ENCODE results near the gene ALOX5AP. TPM values are rescaled to one million over a fixed set of nuclear protein-coding genes. Genes with fewer than 3 reads are reported as not detected.

The ALOX5AP gene
- total RNA-seq (2021; fragmentation: NEBNext Ultra II Directional; extraction: Animal tissue kit (Norgen Biotek cat#: 25700)), result not detected
- long read RNA-seq, result 0 reads

DNA sequence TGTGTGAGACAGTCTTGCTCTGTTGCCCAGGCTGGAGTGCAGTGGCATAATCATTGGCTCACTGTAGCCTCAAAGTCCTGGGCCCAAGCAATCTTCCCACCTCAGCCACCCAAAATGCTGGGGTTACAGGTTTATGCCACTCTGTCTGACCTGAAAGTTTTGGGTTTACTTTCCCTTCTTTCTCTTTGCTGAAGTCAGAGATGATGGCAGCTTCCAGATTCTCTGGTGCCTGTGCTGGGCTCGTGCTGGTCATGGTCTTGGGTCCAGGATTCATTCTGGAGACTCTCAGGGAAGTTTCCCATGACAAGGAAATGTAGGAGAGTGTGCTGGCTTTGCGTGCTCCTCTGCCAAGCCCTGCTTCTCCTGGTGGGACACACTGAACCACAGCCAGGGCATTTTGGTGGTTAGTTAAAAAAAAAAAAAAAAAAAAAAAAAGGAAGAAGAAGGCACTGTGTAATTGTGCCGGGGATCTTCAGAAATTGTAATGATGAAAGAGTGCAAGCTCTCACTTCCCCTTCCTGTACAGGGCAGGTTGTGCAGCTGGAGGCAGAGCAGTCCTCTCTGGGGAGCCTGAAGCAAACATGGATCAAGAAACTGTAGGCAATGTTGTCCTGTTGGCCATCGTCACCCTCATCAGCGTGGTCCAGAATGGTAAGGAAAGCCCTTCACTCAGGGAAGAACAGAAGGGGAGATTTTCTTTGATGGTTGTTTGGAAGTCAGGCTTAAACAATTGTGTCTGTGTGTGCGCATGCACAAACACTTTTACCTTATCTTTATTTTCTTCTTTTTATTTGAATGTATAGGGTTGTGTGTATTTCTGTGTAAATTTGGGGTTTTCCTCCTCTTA, at the start of gene ALOX5AP:
ALOX5AP (plus strand) TSS at position 519 of the 847 bp plus-strand sequence; CDS start at position 582, 63 bp downstream.
- Mint-ChIP-seq H3K36me3 (ENCODE audit: low read depth) (no peaks in the 10 kb centered on the region), H3K4me3 (no peak within 1 kb of the TSS), H3K27me3 (ENCODE audit: insufficient read depth) (peaks cover 16% of the 10 kb centered on the region), H3K9me3 (no peaks in the 10 kb centered on the region), H3K4me1 (ENCODE audit: low read depth) (peaks cover 21% of the 10 kb centered on the region), H3K27ac (no peak within 1 kb of the TSS)
- TF ChIP-seq CTCF (IDR thresholded peaks at IDR 0.05), result no peak
- no peak for DNase-seq

GRCh38 chr13:30685987-30686386, 49.4 kb upstream of the ALOX5AP start:
- H3K9me3 Mint-ChIP-seq, result no peaks in the 10 kb centered on the region; the same call in 1 of the 2 replicates
- no peak for DNase-seq
- no peak overlapping the region for H3K4me3 Mint-ChIP-seq
- H3K4me1 Mint-ChIP-seq (ENCODE audit: low read depth), result peaks cover 26% of the 10 kb centered on the region
- H3K27me3 Mint-ChIP-seq (ENCODE audit: insufficient read depth), result peaks cover 5% of the 10 kb centered on the region
- no peak overlapping the region for H3K27ac Mint-ChIP-seq
- no peak for TF ChIP-seq CTCF (IDR thresholded peaks at IDR 0.05)
- H3K36me3 Mint-ChIP-seq (ENCODE audit: low read depth), result no peaks in the 10 kb centered on the region

DNA sequence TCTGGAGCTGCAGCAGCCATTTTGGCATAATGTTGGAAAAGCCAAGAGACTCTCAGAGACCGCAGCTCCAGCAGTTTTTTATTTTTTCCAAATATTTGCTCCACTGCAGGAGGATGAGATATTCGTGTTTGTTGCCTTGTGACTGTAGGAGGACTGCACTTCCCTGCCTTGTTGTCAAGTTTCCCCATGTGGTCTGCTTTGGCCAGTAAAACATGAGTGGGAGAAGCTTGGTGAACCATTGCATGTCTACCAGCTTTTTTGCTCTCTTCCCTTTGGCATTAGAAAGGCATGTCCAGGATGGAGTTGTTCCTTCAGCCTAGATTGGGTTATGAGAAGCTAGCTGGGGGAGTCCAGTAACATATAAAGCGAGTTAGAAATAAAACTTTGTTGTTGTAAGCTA, 47.7 kb upstream of the ALOX5AP start:
- peaks cover 5% of the 10 kb centered on the region for H3K27me3 Mint-ChIP-seq (ENCODE audit: insufficient read depth)
- H3K4me1 Mint-ChIP-seq (ENCODE audit: low read depth), result peaks cover 10% of the 10 kb centered on the region
- TF ChIP-seq CTCF (IDR thresholded peaks at IDR 0.05), result no peak
- H3K4me3 Mint-ChIP-seq, result no peak overlapping the region
- H3K36me3 Mint-ChIP-seq (ENCODE audit: low read depth), result no peaks in the 10 kb centered on the region
- DNase-seq, result no peak
- no peak overlapping the region for H3K27ac Mint-ChIP-seq
- no peaks in the 10 kb centered on the region; the same call in 1 of the 2 replicates for H3K9me3 Mint-ChIP-seq

DNA sequence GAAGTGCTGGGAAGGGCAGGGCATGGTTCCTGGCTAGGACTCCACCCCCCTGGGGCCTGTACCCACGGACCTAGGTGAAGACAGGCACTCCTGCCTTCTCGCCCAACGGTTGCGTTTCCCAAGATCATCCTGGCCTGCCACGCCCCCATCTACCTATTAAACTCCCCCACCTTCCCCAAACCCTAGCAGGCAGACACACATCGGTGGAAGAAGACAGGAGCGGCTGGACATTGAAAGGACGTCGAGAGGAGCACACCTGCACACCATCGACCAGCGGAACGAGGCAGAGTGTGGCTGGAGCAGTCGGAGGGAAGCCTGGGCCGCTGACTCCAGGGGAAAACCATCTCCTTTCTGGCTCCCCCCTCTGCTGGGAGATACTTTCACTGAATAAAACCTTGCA, 45.6 kb upstream of the ALOX5AP start:
- Mint-ChIP-seq H3K4me1 (ENCODE audit: low read depth) (peaks cover 10% of the 10 kb centered on the region), H3K27me3 (ENCODE audit: insufficient read depth) (peaks cover 5% of the 10 kb centered on the region), H3K4me3 (peak overlapping the region; percentile 92), H3K27ac (no peak overlapping the region), H3K36me3 (ENCODE audit: low read depth) (no peaks in the 10 kb centered on the region), H3K9me3 (no peaks in the 10 kb centered on the region; the same call in 1 of the 2 replicates)
- no peak for TF ChIP-seq CTCF (IDR thresholded peaks at IDR 0.05)
- DNase-seq, result no peak

- peaks cover 13% of the 10 kb centered on the region for H3K4me1 Mint-ChIP-seq (ENCODE audit: low read depth)
- no peak for TF ChIP-seq CTCF (IDR thresholded peaks at IDR 0.05)
- DNase-seq, result peak; percentile 85
- no peaks in the 10 kb centered on the region; the same call in 1 of the 2 replicates for H3K9me3 Mint-ChIP-seq
- peak overlapping the region; percentile 84 for H3K27ac Mint-ChIP-seq
- peak overlapping the region; percentile 92 for H3K4me3 Mint-ChIP-seq
- H3K36me3 Mint-ChIP-seq (ENCODE audit: low read depth), result no peaks in the 10 kb centered on the region
- H3K27me3 Mint-ChIP-seq (ENCODE audit: insufficient read depth), result peaks cover 5% of the 10 kb centered on the region
These were observed 44.8 kb upstream of the ALOX5AP start for GRCh38 chr13:30690282-30691188.
